Omental fat pad (tissue), 4 donors: ENCODE results near the gene DGKB. TPM values are rescaled to one million over a fixed set of nuclear protein-coding genes. Genes with fewer than 3 reads are reported as not detected.

Source experiments
- ATAC-seq: fragments of 150-250 bp; one replicate; pipeline ENCODE4 v1.9.1; 2016; ENCODE audit warnings: mild to moderate bottlenecking, moderate library complexity; ENCODE audit not compliant: low FRiP score
- DNase-seq: peaks from one replicate; pipeline ENCODE4 v3.0.0-alpha.2; 2019; ENCODE audit warnings: low spot score
- total RNA-seq, 4 donors: library from RNA; depleted of rRNA; stranded (reverse); fragments of >200 nt; gene quantifications; one replicate each; pipeline ENCODE4 v1.1.0, GENCODE V29; 2016
- TF ChIP-seq, protein P1 (sequence below), 3 donors: fragments of 450-650 bp; IDR thresholded peaks; one replicate each; pipeline ENCODE4 v1.5.1; 2016 to 2017; ENCODE audit warnings: antibody characterized with exemption in 3 of 3, mild to moderate bottlenecking in 3 of 3, moderate library complexity in 2 of 3

DGKB gene
- total RNA-seq, 4 donors from 2014 or later, result 0.12 to 2.8 TPM; not detected in 2

DNA sequence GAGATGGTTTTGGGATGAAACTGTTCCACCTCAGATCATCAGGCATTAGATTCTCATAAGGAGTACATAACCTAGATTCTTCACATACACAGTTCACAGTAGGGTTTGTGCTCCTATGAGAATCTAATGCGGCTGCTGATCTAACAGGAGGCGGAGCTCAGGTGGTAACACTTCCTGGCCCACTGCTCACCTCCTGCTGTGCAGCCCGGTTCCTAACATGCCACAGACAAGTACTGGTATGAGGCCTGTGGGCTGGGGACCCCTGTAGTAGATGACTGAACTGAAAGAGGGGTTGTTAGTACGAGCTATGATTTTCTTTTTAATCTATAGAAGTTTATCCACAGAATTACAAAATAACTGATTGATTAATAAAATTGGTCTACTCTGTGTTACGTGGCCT lies 48.1 kb downstream of the DGKB start:
- no peak for ATAC-seq

DNA sequence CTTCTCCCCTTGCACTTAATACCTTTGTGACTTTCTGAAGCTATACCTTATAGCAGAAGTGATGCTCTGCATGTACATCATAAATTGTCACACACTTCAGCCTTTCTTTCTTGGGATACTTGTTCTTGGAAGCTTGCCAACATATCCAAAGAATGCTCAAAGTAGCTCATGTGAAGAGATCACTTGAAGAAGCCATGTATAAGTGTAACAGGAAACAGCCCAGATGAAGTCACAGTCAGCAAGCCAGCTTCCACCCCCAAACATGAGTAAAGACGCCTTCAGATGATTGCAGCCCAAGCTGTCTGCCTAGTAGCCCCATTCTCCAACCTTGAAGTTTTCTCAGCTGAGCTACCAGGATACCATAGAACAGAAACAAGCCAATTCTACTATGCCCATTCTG lies 50.9 kb downstream of the DGKB start:
- no peak for ATAC-seq
- TF ChIP-seq, protein P1, sequence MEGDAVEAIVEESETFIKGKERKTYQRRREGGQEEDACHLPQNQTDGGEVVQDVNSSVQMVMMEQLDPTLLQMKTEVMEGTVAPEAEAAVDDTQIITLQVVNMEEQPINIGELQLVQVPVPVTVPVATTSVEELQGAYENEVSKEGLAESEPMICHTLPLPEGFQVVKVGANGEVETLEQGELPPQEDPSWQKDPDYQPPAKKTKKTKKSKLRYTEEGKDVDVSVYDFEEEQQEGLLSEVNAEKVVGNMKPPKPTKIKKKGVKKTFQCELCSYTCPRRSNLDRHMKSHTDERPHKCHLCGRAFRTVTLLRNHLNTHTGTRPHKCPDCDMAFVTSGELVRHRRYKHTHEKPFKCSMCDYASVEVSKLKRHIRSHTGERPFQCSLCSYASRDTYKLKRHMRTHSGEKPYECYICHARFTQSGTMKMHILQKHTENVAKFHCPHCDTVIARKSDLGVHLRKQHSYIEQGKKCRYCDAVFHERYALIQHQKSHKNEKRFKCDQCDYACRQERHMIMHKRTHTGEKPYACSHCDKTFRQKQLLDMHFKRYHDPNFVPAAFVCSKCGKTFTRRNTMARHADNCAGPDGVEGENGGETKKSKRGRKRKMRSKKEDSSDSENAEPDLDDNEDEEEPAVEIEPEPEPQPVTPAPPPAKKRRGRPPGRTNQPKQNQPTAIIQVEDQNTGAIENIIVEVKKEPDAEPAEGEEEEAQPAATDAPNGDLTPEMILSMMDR (IDR thresholded peaks at IDR 0.05), result no peak
- DNase-seq, result no peak

More for the DNA sequence above, 48.1 kb downstream of the DGKB start:
- no peak for DNase-seq
- TF ChIP-seq, protein P1 (IDR thresholded peaks at IDR 0.05), result no peak

DNA sequence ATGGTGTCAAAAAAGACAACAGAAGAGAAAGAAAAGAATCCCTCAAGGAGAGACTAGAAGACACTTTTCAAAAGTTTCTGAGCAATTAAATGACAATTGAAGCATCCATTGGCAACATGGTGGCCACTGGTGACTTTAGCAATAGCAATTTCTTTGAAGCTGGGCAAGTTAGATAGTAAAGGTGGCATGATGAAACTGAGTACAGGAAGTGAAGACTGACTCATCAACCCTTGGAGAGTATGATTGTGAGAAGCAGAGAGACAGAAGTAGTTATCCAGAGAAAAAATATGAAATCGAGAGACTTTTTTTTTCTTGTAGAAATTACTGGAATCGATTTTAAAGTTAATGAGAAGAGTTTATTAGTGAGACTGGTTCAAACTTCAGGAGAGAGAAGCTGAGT lies 52.5 kb downstream of the DGKB start:
- DNase-seq (no peak), ATAC-seq (no peak)
- TF ChIP-seq, protein P1 (IDR thresholded peaks at IDR 0.05), result no peak

DNA sequence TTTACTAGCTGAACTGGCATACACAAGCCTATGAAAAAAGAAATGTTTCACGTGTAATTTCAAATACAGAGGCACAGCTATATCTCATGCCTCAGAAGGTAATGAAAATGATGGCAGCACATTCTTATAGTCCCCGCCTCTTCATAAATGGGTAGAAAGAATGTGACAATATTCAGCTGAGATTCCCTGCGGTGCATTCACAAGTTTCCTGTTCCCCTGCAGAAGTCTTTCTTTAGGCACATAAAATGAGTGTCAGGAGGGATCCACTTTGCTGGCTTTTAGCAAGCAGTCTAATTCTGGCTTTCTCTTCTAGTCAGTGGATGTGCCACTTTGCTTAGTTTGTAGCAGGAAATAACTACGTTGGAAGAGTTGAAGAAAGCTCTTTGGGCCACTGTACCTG lies 56.1 kb downstream of the DGKB start:
- ATAC-seq, result no peak

DNA sequence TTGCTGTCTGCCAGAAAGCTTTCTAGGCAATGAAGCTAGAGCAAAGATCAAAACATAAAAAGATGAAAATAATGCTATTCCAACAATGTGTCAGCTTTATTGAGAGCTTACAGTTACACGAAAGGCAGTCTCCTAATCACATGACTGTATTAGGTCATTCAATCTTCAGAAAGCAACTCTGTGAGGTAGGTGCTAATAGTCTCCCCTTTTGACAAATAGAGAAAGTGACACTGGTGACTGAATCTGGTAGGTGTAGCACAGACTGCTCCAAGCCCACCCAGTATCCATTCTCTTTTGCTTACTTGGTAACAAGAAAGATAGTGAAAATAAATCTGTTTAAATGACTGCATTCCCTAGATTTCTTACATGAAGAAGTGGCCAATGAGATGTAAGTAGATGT lies 58.8 kb downstream of the DGKB start:
- ATAC-seq, result no peak
- DNase-seq, result no peak
- TF ChIP-seq, protein P1 (IDR thresholded peaks at IDR 0.05), result no peak

More for the DNA sequence above, 56.1 kb downstream of the DGKB start:
- no peak for DNase-seq
- TF ChIP-seq, protein P1 (IDR thresholded peaks at IDR 0.05), result no peak

DNA sequence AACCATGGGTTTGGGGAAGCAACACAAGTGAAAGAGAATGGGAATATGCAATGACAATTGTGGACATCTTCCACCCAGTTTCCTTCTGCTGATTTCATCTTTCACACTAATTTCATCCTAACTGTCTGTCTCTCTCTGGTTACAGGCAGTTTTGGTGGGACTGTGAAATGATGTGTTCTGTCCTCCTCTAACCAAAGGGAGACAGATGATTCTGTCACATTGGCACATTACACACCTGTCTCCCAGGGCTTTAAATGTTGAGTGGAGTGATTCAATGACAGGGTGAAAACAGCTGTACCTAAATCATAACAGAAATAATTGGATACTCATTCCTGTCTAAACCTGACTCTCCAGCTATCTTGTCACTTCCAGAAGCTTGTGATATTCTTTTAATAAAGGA lies 60.0 kb downstream of the DGKB start:
- ATAC-seq (no peak), DNase-seq (no peak)
- TF ChIP-seq, protein P1 (IDR thresholded peaks at IDR 0.05), result no peak

DNA sequence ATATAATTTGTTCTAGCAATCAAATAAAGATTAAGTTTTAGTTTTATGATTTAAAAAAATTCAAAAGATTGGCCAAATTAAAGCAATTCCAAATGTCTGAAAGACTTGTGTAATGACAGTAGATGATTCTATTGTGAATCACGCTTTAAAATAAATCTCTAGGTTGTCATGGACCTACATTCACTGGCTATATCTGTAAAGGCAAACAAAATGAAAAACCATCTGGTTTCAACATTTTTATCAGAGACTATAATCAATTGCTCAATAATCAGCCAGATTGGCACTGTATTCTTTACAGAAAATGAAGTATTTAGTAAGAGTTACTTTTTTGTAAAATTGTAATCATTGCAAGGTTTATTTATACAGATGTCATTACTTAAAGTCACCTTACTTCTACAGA lies 60.7 kb downstream of the DGKB start:
- TF ChIP-seq, protein P1 (IDR thresholded peaks at IDR 0.05), result no peak
- DNase-seq, result no peak
- no peak for ATAC-seq
